H1 (cell line): ENCODE results near the gene ANKS1A.

Source experiments
- EP300 ChIP-seq, 2 experiments: IDR thresholded peaks; 1 replicate in 1 of 2; 2 replicates in 1 of 2; pipeline ENCODE4 v1.6.1; 2011 to 2012; ENCODE audit warnings: low read depth in 2 of 2, low read length in 2 of 2, mild to moderate bottlenecking in 2 of 2, borderline replicate concordance in 1 of 2, inconsistent platforms in 1 of 2, moderate library complexity in 1 of 2
- JUND ChIP-seq: IDR thresholded peaks from 2 replicates; pipeline ENCODE4 v1.6.1; 2011; ENCODE audit warnings: mild to moderate bottlenecking, improper control_type of control experiment, low read length
- RFX5 ChIP-seq: IDR thresholded peaks from 2 replicates; pipeline ENCODE4 v1.6.1; 2011; ENCODE audit warnings: low read depth, low read length, improper control_type of control experiment, borderline replicate concordance
- RNF2 ChIP-seq: fragments of 200-900, 300-1000 bp; sonication (generic); IDR thresholded peaks from 2 replicates; pipeline ENCODE4 v1.7.1; 2016; ENCODE audit warnings: borderline replicate concordance, low read depth, mild to moderate bottlenecking, antibody characterized with exemption, low read length; ENCODE audit not compliant: poor library complexity, severe bottlenecking; ENCODE audit errors: missing control alignments
- SP1 ChIP-seq: IDR thresholded peaks from 2 replicates; pipeline ENCODE4 v1.6.1; 2011; ENCODE audit warnings: low read depth, low read length
- YY1 ChIP-seq: IDR thresholded peaks from 2 replicates; pipeline ENCODE4 v1.6.1; 2011; ENCODE audit warnings: low read depth, mild to moderate bottlenecking, low read length
- TF ChIP-seq, protein P1 (sequence below), 3 experiments: IDR thresholded peaks; 1 replicate in 2 of 3; 2 replicates in 1 of 3; pipeline versions ENCODE4 v1.5.1 to v1.6.1; 2011; ENCODE audit warnings: low read length in 3 of 3, mild to moderate bottlenecking in 3 of 3, inconsistent platforms in 2 of 3, low read depth in 1 of 3, moderate library complexity in 1 of 3; ENCODE audit not compliant: insufficient read depth in 1 of 3; ENCODE audit errors: control extremely low read depth in 1 of 3

DNA sequence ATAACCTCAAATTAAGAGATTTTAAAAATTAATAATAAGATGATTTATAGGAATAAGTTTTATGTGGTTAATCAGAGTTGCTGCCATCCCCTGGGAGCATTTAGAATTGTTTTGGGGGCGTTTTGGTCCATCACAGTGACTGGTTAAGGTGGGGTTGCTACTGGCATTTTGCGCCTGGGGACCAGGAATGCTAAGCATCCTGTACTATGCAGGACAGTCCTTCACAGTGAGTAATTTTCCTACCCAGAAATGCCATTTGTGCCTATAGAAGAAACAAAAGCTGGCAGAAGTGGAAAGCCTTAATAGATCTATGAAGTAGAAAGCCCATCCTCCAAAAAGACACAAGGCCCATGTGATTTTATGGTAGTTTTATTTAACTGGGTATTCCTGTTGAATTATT lies 118.0 kb downstream of the ANKS1A start:
- TF ChIP-seq YY1, result no peak
- TF ChIP-seq JUND, result no peak
- no peak for TF ChIP-seq EP300 (IDR thresholded peaks at IDR 0.05; ENCODE audit: borderline replicate concordance in 1 of 2, low read depth in 2 of 2, low read length in 2 of 2)
- TF ChIP-seq RFX5, result no peak
- TF ChIP-seq SP1, result no peak
- no peak for TF ChIP-seq RNF2
- TF ChIP-seq, protein P1, sequence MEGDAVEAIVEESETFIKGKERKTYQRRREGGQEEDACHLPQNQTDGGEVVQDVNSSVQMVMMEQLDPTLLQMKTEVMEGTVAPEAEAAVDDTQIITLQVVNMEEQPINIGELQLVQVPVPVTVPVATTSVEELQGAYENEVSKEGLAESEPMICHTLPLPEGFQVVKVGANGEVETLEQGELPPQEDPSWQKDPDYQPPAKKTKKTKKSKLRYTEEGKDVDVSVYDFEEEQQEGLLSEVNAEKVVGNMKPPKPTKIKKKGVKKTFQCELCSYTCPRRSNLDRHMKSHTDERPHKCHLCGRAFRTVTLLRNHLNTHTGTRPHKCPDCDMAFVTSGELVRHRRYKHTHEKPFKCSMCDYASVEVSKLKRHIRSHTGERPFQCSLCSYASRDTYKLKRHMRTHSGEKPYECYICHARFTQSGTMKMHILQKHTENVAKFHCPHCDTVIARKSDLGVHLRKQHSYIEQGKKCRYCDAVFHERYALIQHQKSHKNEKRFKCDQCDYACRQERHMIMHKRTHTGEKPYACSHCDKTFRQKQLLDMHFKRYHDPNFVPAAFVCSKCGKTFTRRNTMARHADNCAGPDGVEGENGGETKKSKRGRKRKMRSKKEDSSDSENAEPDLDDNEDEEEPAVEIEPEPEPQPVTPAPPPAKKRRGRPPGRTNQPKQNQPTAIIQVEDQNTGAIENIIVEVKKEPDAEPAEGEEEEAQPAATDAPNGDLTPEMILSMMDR (IDR thresholded peaks at IDR 0.05; ENCODE audit: control extremely low read depth in 1 of 3, insufficient read depth in 1 of 3, low read depth in 1 of 3, low read length in 3 of 3), result no peak
